HG02610 (cell line): ENCODE measurements around the gene DDB1.

Source experiments
- ATAC-seq: cut with Tn5 transposase; IDR thresholded peaks from one replicate; pipeline ENCODE4 v1.9.1; 2021; ENCODE audit warnings: mild to moderate bottlenecking, moderate library complexity; ENCODE audit not compliant: unreplicated experiment

Gene DDB1

GRCh38 chr11:61332797-61333549 is at the start of gene DDB1, which contains the start of gene TKFC:
Gene DDB1 (minus strand): TSS chr11:61333105. CDS start chr11:61332968, 137 bp downstream.
Gene TKFC (plus strand): TSS chr11:61333228. CDS start chr11:61334729, 1,501 bp downstream.
- ATAC-seq, result peak; percentile 89

- ATAC-seq, result no peak
Observed at GRCh38 chr11:61380884-61381283, 48.0 kb upstream of the DDB1 start.

- ATAC-seq, result no peak
Observed at GRCh38 chr11:61378713-61379313, 45.9 kb upstream of the DDB1 start.

GRCh38 chr11:61377461-61378160 is 44.7 kb upstream of the DDB1 start:
- ATAC-seq, result no peak

- ATAC-seq, result no peak
Observed at GRCh38 chr11:61375761-61376108, 42.8 kb upstream of the DDB1 start.

- ATAC-seq, result no peak
Observed at GRCh38 chr11:61372659-61373420, 39.9 kb upstream of the DDB1 start.

- no peak for ATAC-seq
Observed at GRCh38 chr11:61370349-61371005, 37.6 kb upstream of the DDB1 start.

- ATAC-seq, result peak; percentile 73
Observed at GRCh38 chr11:61369372-61370348, 36.8 kb upstream of the DDB1 start.

- ATAC-seq, result no peak
Observed at GRCh38 chr11:61368646-61369045, 35.7 kb upstream of the DDB1 start.

GRCh38 chr11:61367406-61367805 is 34.5 kb upstream of the DDB1 start:
- no peak for ATAC-seq

GRCh38 chr11:61364012-61364675 is 31.2 kb upstream of the DDB1 start:
- ATAC-seq, result no peak

GRCh38 chr11:61362542-61362875 is 29.6 kb upstream of the DDB1 start:
- no peak for ATAC-seq

GRCh38 chr11:61361741-61362541 is 29.0 kb upstream of the DDB1 start, which contains the start of the genes CYB561A3 and TMEM138:
Gene CYB561A3 (minus strand): TSS chr11:61361882. CDS start chr11:61356713, 5,169 bp downstream.
Gene TMEM138 (plus strand): TSS chr11:61362374. CDS start chr11:61364391, 2,017 bp downstream.
- ATAC-seq, result peak; percentile 84

GRCh38 chr11:61361237-61361740 is 28.4 kb upstream of the DDB1 start:
- no peak for ATAC-seq

- no peak for ATAC-seq
Observed at GRCh38 chr11:61359516-61359915, 26.6 kb upstream of the DDB1 start.

GRCh38 chr11:61358566-61358965 is 25.7 kb upstream of the DDB1 start:
- ATAC-seq, result no peak

GRCh38 chr11:61357894-61358239 is 25.0 kb upstream of the DDB1 start:
- no peak for ATAC-seq
